AG10803 (cell line): ENCODE measurements around the gene XXYLT1.

ENCODE experiments used
- DNase-seq: peaks from one replicate; pipeline ENCODE4 v3.0.0; 2010; ENCODE audit warnings: low read depth
- H3K4me3 ChIP-seq: 2 replicates; pipeline ENCODE4 v1.5.1; 2011; ENCODE audit warnings: mild to moderate bottlenecking, low read length, control low read depth
- CTCF ChIP-seq: conservative IDR thresholded peaks from 2 replicates; pipeline ENCODE4 v1.5.1; 2011; ENCODE audit warnings: mild to moderate bottlenecking, low read length, control low read depth, inconsistent platforms

The XXYLT1 gene

GRCh38 chr3:195175076-195175475 is 95.9 kb downstream of the XXYLT1 start:
- TF ChIP-seq CTCF, result no peak
- H3K4me3 ChIP-seq, result no peak overlapping the region
- no peak for DNase-seq

GRCh38 chr3:195173657-195174056 is 97.3 kb downstream of the XXYLT1 start:
- TF ChIP-seq CTCF, result no peak
- H3K4me3 ChIP-seq, result no peak overlapping the region
- no peak for DNase-seq

GRCh38 chr3:195172896-195173295 is 98.1 kb downstream of the XXYLT1 start:
- TF ChIP-seq CTCF, result no peak
- no peak overlapping the region for H3K4me3 ChIP-seq
- DNase-seq, result no peak

GRCh38 chr3:195172039-195172684 is 98.8 kb downstream of the XXYLT1 start:
- no peak for DNase-seq
- no peak for TF ChIP-seq CTCF
- no peak overlapping the region for H3K4me3 ChIP-seq

- TF ChIP-seq CTCF, result no peak
- no peak for DNase-seq
Measured at GRCh38 chr3:195171093-195171873, 99.7 kb downstream of the XXYLT1 start.

GRCh38 chr3:195170496-195170895 is 100.5 kb downstream of the XXYLT1 start:
- no peak for DNase-seq
- no peak overlapping the region for H3K4me3 ChIP-seq
- TF ChIP-seq CTCF, result no peak

More at GRCh38 chr3:195171093-195171873, 99.7 kb downstream of the XXYLT1 start:
- no peak overlapping the region for H3K4me3 ChIP-seq
